T-helper 2 cell (primary cell): ENCODE data around the gene RIC8B.
A peak's percentile ranks its signal among the peaks of the same experiment; 100 is the strongest.
"Not testable (repeated sequence)": the region's sequence is repeated elsewhere in the genome, so short reads cannot be mapped to it uniquely, and the experiment has no call there.

Experiments
- DNase-seq, 5 experiments: peaks; one replicate each; pipeline versions ENCODE4 v3.0.0 to v3.0.0-alpha.2; 2012 to 2022

RIC8B gene

DNA sequence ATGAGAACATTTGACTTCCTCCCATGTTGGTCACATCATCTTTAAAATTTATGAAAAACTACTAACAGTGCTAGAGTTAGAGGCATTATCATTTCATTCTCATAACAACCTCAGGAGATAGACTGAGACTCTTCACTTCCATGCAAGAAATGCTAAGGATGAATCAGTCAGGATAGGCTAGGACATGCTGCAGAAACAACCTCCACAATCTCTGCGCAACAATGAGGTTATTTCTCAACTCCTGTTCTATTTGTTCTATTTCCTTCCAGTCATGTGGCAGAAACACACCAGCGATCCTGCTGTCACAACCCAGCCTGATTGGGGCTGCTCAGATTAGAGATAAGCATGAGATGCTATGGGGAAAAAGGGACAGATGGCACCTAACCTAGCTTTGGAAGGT lies 132.2 kb downstream of the RIC8B start:
- no peak for DNase-seq

DNA sequence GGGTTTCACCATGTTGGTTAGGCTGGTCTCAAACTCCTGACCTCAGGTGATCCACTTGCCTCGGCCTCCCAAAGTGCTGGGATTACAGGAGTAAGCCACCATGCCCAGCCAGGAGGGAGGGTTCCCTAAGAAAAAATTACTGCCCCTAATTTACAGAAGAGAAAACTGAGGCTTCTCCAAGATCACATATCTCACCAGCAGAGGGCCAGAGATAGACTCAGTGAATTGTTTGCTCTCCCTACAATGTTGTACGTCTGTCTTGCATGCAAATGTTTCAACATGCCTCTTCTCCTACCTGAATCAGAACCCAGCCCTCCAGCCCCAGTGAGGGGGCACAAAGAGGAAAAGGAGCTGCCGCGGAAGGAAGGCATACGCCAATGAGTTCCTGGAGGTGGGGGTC lies 132.9 kb downstream of the RIC8B start:
- peak in 1 of 5 experiments; percentile 27 for DNase-seq

DNA sequence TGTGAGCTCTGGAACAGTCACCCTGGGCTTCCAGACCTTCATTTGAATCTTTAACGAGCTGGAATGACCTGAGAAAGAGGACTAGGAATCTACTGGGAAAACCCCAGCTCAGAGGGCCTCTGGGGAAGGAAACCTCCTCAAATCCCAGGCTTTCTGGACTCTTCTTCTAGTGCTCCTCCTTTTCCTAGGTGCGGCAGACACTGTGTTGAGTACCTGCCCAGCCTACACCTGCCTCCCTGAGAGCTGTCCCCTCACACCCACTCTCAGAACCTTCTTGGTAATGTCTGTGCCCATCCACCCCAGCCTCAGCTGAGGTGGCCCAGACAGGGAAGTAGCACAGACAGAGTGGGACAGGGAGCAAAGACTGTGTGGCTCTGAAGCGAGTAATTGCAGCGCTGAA lies 133.4 kb downstream of the RIC8B start:
- DNase-seq, result no peak

DNA sequence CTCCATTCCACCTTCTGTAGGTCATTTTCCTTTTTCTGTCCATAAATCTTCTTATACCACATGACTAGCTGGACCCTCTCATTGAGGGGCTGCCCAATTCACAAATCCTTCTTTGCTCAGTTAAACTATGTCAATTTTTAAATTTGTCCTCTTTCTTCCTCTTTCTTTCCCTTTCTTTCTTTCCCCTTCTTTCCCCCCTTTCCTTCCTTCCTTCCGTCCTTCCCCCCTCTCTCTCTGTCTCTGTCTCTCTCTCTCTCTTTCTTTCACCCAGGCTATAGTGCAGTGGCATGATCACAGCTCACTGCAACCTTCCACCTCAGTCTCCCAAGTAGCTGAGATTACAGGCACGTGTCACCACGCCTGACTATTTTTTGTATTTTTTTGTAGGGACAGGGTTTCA lies 134.1 kb downstream of the RIC8B start:
- DNase-seq, result no peak

DNA sequence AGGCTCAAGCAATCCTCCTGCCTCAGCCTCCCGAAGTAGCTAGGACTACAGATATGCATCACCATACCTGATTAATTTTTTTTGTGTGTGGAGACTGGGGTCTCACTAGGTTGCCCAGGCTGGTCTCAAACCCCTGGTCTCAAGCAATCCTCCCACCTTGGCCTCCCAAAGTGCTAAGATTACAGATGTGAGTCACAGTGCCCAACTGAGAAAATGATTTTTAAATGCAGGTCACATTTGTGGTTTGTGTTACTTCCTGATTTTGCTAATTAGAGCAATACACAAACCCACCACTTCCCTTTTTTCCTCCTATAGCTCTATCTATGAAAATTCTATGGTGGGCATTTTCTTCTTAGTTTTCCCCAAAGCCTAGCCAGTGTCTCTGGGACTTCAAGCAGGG lies 135.7 kb downstream of the RIC8B start:
- DNase-seq, result peak in 1 of 5 experiments; percentile 45

DNA sequence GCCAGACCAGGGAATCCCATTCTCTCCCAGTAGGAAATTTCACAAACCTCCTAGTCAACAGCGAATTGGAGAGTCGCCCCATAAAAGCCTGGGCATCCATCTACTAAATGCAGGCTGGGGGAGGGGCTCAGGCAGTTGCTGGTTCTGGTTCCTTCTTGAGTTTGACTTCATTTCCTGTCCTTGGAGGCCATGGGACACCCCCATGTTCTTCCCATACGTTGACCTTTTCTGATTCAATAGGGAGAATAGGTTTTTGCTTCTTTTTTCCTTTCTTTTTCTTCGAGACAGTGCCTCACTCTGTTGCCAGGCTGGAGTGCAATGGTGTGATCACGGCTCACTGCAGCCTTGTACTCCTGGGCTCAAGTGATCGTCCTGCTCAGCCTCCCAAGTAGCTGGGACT lies 137.1 kb downstream of the RIC8B start:
- no peak for DNase-seq

DNA sequence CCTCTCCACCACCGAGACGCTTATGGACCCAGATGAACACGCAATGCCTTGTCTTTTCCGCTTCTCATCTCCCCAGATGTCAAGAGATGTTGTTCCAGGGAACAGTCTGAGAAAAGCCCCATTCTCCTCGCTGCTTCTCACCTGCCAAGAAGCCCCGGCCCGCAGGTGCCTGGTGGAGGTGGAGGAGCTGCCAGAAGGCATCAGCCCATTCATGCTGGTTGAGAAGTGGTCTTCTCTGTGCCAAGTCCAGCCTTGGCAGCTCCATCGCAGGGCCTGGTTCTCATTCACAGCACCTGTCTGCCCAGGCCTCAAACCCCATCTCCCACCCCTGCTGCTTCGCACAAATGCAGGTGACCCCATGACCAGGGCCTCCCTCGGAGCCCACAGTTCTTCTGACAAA lies 139.0 kb downstream of the RIC8B start:
- no peak for DNase-seq

DNA sequence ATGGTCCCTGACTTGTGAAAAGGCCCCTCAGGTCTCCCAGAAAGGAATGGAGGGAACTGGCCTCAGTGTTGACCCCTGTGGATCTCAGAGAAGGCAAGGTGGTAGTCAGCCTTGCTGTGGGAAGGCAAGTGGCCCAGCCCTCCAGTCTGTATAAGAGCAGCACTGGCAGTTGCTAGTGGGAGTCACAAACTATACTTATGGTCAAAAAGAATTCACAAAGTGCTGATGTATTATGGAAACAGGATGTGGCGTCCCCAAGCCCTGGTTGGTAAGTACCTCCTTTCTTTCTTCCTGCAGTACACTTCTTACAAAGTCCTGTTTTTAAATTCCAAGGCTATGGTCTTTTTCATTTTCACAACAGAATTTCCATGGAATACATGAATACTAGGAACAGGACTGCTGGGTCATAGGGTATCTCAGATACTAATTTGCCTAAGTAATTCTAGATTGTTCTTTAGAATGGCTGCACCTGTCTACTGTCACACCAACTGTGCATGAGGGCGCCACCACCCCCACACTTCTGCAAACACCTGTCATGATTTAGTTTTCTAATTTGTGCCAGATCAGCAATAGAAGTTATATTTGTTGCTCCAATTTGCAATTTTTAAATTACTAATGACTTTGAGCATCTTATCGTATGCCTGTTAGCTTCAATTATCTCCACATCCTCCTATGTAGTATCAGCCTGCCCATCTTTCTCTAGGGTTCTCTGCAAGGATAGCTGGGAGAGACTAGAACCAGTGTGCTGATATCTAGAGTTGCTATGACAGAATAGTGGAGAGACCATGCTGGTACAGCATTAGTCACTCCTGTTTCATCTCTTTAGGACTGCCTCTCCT lies 140.5 kb downstream of the RIC8B start:
- DNase-seq, result peak in 1 of 5 experiments; percentile 84

DNA sequence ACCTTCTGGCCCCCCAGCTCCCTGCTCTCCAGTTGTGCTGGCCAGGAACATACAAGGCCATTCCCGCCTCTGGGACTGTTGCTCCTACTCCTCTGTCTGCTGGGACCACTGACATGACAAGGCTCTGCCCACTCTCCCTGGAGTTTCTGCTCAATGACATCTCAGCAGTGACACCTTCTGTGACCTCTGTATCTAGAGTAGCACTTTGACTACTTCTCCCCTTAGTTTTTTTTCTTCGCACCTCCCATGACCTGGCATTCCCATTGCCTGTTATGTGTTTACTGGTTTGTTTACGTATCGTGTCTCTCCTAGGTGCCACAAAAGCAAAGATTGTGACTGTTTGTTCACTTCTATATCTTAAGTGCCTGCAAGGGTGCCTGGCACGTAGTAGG lies 141.1 kb downstream of the RIC8B start:
- no peak for DNase-seq

DNA sequence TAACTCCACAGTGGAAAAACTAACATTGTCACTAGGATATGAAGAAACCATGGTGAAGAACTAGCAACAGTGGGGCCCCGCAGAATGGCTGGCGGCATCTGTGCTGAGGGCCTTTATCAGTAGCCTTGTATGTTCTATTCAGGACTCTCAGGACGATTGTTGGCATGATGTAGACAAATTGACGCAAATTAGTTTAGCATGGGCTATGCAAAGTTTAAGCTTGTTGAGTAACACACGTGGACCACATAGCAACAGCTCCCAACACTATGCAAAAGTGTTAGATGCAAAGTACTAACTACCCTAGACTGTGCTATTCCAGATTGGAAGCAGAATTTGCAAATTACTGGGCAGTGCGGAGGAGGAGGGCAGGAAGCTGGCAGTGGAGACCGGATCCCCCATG lies 143.0 kb downstream of the RIC8B start:
- no peak for DNase-seq

DNA sequence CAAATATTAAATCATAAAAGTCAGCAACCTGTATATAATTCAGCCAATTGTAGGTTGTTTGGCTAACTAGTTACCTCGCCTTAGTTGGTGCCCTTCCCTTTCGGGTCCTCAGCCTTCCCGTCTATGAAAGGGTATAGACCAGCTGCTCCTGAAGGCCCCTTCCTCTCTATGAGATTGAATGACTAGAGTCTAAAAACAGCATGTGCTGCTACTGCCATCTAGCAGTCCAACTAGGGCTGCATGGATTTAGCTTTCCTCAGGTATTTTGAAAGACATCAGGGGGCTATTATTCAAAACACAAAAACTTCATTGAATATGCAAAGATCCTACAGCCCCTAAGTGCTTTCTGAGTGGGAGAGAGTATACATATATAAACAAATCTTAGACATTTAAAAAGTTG lies 144.3 kb downstream of the RIC8B start:
- no peak for DNase-seq

DNA sequence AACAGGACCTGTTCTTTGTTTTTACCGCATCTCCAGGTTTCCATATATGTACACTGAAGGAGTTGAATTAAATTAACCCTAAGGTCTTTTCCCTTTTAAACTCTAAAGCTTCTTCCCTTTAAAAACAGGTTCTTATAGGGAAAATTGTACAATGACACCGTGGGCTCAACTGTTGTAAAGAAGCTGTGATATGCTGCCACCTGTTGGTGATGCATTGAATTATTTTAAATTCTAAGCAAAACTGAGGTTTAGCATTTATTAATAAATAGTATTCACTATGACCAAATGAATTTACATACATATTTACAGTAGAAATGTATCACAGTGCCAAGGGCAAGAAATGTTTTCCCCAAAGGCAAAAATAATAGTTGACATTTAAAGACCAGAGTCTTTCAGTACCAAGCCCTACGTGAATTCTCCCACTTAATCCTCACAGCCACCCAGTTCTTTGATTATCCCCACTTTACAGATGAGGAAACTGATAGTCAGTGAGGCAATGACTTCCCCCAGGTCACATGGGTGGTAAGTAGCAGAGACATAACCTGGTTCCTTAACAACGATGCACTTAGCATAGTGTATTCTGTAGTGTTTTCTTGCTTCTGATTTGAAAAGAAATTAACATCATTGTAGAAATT lies 145.5 kb downstream of the RIC8B start:
- DNase-seq, result peak in 2 of 5 experiments; percentile 5 to 39

DNA sequence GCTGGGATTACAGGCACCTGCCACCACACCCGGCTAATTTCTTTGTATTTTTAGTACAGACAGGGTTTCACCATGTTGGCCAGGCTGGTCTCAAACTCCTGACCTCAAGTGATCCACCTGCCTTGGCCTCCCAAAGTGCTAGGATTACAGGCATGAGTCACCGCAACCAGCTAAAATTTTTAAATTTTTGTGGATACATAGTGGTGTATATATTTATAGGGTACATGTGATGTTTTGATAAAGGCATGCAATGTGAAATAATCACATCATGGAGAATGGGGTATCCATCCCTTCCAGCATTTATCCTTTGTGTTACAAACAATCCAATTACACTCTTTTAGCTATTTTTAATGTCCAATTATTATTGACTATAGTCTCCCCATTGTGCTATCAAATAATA lies 147.5 kb downstream of the RIC8B start:
- DNase-seq, result not testable (repeated sequence)

DNA sequence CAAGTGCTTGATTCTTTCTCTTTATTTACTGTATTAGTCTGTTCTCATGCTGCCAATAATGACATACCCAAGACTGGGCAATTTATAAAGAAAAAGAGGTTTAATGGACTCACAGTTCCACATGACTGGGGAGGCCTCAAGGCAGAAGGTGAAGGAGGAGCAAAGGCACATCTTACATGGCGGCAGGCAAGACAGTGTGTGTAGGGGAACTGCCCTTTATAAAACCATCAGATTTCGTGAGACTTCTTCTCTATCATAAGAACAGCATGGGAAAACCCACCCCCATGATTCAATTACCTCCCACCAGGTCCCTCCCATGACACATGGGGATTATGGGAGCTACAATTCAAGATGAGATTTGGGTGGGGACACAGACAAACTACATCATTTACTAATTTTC lies 149.1 kb downstream of the RIC8B start:
- not testable (repeated sequence) for DNase-seq

DNA sequence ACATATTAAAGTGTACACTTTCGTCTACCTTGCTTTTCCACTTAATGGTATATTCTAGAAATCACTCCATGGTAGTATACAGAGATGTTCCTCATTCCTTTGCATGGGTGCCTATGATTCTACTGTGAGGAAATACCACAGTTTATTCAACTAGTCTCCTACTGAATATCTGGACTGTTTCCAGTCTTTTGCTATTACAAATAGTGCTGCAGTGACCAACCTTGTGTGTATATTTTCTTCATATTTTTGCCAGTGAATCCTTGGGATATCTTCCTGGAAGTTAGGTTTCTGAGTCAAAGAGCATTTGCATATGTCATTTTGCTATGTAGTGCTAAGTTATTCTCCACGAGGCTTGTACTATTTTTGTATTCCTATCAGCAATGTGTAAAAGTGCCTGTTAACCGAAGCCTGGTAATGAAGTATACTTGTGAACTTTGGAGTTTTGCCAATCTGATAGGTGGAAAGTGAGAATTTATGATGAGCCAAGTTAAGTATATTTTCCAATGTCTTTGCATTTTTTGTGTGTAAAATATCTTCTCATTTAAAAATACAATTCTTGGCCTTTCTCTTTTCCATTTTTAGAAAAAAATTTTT lies 149.9 kb downstream of the RIC8B start:
- DNase-seq, result no peak

DNA sequence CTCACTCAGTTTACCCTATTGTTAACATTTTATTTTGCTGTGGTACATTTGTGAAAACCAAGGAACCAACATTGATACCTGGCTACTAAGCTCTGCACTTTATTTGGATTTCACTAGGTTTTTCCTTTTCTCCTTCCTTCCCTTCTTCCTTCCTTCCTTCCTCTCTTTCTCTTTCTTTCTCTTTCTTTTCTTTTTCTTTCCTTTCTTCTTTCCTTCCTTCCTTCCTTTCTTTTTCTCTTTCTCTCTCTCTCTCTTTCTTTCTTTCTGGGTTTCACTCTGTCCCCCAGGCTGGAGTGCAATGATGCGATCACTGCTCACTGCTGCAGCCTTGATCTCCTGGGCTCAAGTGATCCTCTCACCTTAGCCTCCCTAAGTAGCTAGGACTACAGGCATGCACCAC lies 152.2 kb downstream of the RIC8B start:
- DNase-seq, result no peak

DNA sequence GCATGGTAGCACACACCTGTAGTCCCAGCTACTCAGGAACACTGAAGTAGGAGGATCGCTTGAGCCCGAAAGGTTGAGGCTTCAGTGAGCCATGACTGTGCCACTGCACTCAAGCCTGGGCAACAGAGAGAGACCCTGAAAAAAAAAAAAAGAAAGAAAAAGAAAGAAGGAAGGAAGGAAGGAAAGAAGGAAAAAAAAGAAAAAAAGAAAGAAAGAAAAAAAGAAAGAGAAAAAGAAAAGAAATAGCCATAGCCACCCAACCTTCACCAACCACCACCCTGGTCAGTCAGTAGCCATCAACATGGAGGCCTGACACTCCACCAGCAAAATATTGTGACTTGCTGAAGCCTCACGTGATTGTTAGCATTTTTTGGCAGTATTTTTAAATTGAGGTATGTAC lies 159.8 kb downstream of the RIC8B start:
- no peak for DNase-seq
